Chondrocyte (in vitro differentiated cells): ENCODE data around the gene PMVK. TPM values are rescaled to one million over a fixed set of nuclear protein-coding genes. Genes with fewer than 3 reads are reported as not detected.

Source experiments
- DNase-seq: peaks from one replicate; pipeline ENCODE4 v3.0.0; 2021; ENCODE audit warnings: mixed read lengths, low spot score
- H3K27ac Mint-ChIP-seq: one replicate; pipeline ENCODE4 v1.8.0; 2021; ENCODE audit warnings: mild to moderate bottlenecking, moderate library complexity, mixed read lengths; ENCODE audit not compliant: unreplicated experiment
- H3K27me3 Mint-ChIP-seq: 2 replicates; pipeline ENCODE4 v1.8.0; 2021; ENCODE audit warnings: low read depth, mixed read lengths
- H3K36me3 Mint-ChIP-seq: 2 replicates; pipeline ENCODE4 v1.8.0; 2021; ENCODE audit warnings: low read depth, mixed read lengths
- H3K4me1 Mint-ChIP-seq: 2 replicates; pipeline ENCODE4 v1.8.0; 2021; ENCODE audit warnings: low read depth, mild to moderate bottlenecking, mixed read lengths
- H3K4me3 Mint-ChIP-seq: one replicate; pipeline ENCODE4 v1.8.0; 2021; ENCODE audit warnings: mild to moderate bottlenecking, moderate library complexity, mixed read lengths; ENCODE audit not compliant: unreplicated experiment
- H3K9me3 Mint-ChIP-seq: 2 replicates; pipeline ENCODE4 v1.8.0; 2021; ENCODE audit warnings: low read depth, mixed read lengths
- total RNA-seq: library from RNA; stranded (reverse); gene quantifications from 3 replicates; pipeline ENCODE4 v1.2.1, GENCODE V29; 2021
- TF ChIP-seq, protein P1 (sequence below): fragments of 200-600 bp; sonication (generic); IDR thresholded peaks from 2 replicates; pipeline ENCODE4 v1.5.0; 2021; ENCODE audit warnings: antibody characterized with exemption, mild to moderate bottlenecking, moderate library complexity

The PMVK gene
- total RNA-seq, 1 donor from 2014 or later, result 27.5 TPM

- Mint-ChIP-seq H3K36me3 (no peaks in the 10 kb centered on the region), H3K27me3 (no peaks in the 10 kb centered on the region), H3K9me3 (no peaks in the 10 kb centered on the region), H3K4me3 (no peak overlapping the region), H3K27ac (no peak overlapping the region), H3K4me1 (peaks cover 28% of the 10 kb centered on the region)
- TF ChIP-seq, protein P1, sequence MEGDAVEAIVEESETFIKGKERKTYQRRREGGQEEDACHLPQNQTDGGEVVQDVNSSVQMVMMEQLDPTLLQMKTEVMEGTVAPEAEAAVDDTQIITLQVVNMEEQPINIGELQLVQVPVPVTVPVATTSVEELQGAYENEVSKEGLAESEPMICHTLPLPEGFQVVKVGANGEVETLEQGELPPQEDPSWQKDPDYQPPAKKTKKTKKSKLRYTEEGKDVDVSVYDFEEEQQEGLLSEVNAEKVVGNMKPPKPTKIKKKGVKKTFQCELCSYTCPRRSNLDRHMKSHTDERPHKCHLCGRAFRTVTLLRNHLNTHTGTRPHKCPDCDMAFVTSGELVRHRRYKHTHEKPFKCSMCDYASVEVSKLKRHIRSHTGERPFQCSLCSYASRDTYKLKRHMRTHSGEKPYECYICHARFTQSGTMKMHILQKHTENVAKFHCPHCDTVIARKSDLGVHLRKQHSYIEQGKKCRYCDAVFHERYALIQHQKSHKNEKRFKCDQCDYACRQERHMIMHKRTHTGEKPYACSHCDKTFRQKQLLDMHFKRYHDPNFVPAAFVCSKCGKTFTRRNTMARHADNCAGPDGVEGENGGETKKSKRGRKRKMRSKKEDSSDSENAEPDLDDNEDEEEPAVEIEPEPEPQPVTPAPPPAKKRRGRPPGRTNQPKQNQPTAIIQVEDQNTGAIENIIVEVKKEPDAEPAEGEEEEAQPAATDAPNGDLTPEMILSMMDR, result no peak
- DNase-seq, result no peak
Measured at GRCh38 chr1:154975409-154976059, 39.0 kb upstream of the PMVK start.

GRCh38 chr1:154974808-154975408 is 38.4 kb upstream of the PMVK start:
- Mint-ChIP-seq H3K27ac (no peak overlapping the region), H3K36me3 (no peaks in the 10 kb centered on the region), H3K4me1 (peaks cover 28% of the 10 kb centered on the region), H3K9me3 (no peaks in the 10 kb centered on the region), H3K27me3 (no peaks in the 10 kb centered on the region), H3K4me3 (no peak overlapping the region)
- DNase-seq, result no peak
- TF ChIP-seq, protein P1, result no peak

- H3K4me1 Mint-ChIP-seq, result peaks cover 33% of the 10 kb centered on the region
- H3K27ac Mint-ChIP-seq, result no peak within 1 kb of the TSS
- H3K36me3 Mint-ChIP-seq, result peaks cover 2% of the 10 kb centered on the region
- H3K27me3 Mint-ChIP-seq, result no peaks in the 10 kb centered on the region
- no peaks in the 10 kb centered on the region for H3K9me3 Mint-ChIP-seq
- DNase-seq, result peak; percentile 98
- TF ChIP-seq, protein P1, result no peak
- H3K4me3 Mint-ChIP-seq, result no peak within 1 kb of the TSS
Measured at GRCh38 chr1:154974102-154974807, 37.7 kb upstream of the PMVK start, which contains the start of gene CKS1B. CKS1B (plus strand) TSS chr1:154974681; CDS start chr1:154974746, 65 bp downstream.

- Mint-ChIP-seq H3K4me3 (no peak overlapping the region), H3K36me3 (peaks cover 3% of the 10 kb centered on the region), H3K27me3 (no peaks in the 10 kb centered on the region), H3K4me1 (peaks cover 40% of the 10 kb centered on the region), H3K9me3 (no peaks in the 10 kb centered on the region), H3K27ac (no peak overlapping the region)
- DNase-seq, result no peak
- TF ChIP-seq, protein P1, result peak; percentile 67
Measured at GRCh38 chr1:154973344-154974101, 37.0 kb upstream of the PMVK start.
